Measurements from ENCODE around the gene GIMAP2. TPM values are rescaled to one million over a fixed set of nuclear protein-coding genes. Genes with fewer than 3 reads are reported as not detected.

The GIMAP2 gene
- total RNA-seq, 4 donors from 2014 or later: 0.72 to 12.4 (median 5.6) TPM

DNA sequence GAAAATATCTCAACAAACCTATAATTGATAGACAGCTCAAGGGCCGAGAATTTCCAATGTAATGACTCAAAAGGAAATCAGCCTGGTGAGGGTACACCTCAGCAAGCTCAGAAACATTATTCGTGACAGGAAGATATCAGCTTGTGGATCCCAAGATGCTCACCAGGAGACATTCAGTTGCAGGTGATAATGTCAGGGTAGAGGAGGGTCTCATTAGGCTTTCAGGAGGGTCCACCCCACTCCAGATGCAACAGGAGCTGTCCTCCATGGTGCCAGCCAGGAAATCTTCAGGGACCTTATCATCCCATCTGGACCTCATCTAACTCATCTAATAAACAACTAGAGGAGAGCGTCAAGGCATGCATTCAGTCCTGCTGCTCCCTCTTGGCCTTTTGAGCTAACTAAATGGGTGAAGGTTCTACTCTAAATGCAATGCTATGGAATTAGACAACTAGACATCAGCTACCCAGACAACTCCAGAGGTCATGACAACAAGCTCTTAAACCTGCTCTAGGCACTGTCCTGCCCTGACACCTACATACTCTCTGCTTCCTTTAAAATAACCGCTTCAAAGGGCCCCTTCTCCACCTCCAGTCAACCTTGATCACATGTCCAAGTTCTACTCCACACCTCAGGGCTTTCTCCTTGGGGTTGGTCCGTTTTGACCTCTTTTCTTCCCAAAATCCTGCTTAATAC, 47.4 kb downstream of the GIMAP2 start:
- TF ChIP-seq, protein P1, sequence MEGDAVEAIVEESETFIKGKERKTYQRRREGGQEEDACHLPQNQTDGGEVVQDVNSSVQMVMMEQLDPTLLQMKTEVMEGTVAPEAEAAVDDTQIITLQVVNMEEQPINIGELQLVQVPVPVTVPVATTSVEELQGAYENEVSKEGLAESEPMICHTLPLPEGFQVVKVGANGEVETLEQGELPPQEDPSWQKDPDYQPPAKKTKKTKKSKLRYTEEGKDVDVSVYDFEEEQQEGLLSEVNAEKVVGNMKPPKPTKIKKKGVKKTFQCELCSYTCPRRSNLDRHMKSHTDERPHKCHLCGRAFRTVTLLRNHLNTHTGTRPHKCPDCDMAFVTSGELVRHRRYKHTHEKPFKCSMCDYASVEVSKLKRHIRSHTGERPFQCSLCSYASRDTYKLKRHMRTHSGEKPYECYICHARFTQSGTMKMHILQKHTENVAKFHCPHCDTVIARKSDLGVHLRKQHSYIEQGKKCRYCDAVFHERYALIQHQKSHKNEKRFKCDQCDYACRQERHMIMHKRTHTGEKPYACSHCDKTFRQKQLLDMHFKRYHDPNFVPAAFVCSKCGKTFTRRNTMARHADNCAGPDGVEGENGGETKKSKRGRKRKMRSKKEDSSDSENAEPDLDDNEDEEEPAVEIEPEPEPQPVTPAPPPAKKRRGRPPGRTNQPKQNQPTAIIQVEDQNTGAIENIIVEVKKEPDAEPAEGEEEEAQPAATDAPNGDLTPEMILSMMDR (IDR thresholded peaks at IDR 0.05): no peak
- no peak for TF ChIP-seq POLR2A (IDR thresholded peaks at IDR 0.05)
- no peak for DNase-seq
- Histone ChIP-seq H3K9me3 (peaks cover 0 to 1% (median 0%) of the 10 kb centered on the region in 3 donors), H3K4me3 (no peak overlapping the region), H3K36me3 (no peaks in the 10 kb centered on the region), H3K4me1 (peaks cover 0 to 4% (median 0%) of the 10 kb centered on the region in 3 donors), H3K27me3 (no peaks in the 10 kb centered on the region), H3K27ac (no peak overlapping the region)
- intact Hi-C loops (cut with DNase I): no loop called here
- 57% methylated on average over 5 of the region's 5 CpGs for WGBS, 2 donors

GRCh38 chr7:150733482-150734095, 48.1 kb downstream of the GIMAP2 start:
- TF ChIP-seq, protein P1 (IDR thresholded peaks at IDR 0.05): no peak
- no peak for TF ChIP-seq POLR2A (IDR thresholded peaks at IDR 0.05)
- H3K4me1 ChIP-seq: peaks cover 0 to 4% (median 0%) of the 10 kb centered on the region in 3 donors
- H3K36me3 ChIP-seq: no peaks in the 10 kb centered on the region
- DNase-seq: no peak
- no peak overlapping the region for H3K4me3 ChIP-seq
- 67 to 87% methylated on average over 5 of the region's 5 CpGs for WGBS, 2 donors
- no peaks in the 10 kb centered on the region for H3K9me3 ChIP-seq
- no peaks in the 10 kb centered on the region for H3K27me3 ChIP-seq
- H3K27ac ChIP-seq: no peak overlapping the region
- intact Hi-C loops (cut with DNase I): no loop called here

DNA sequence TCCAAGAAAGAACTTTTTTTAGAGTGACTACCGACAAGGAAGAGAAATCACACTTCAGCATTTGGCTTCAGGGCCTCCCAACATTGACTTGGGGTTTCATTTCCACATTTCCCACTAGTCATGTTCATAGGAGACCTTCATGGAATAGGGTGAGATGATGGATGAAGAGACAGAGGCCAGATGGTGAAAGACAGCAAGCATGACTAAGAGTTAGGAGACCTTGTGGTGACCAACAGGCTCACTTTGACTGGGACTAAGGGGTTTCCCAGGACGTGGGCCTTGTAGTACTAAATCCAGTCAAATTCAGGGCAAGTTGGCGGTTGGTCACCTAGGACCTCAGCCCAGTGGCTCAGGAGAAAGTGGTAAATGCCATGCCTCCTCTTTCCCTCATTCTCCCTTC, 48.7 kb downstream of the GIMAP2 start:
- no peaks in the 10 kb centered on the region for H3K9me3 ChIP-seq
- no peak overlapping the region for H3K4me3 ChIP-seq
- peaks cover 0 to 4% (median 0%) of the 10 kb centered on the region in 3 donors for H3K4me1 ChIP-seq
- H3K27ac ChIP-seq: no peak overlapping the region
- DNase-seq: no peak
- H3K27me3 ChIP-seq: no peaks in the 10 kb centered on the region
- intact Hi-C loops (cut with DNase I): no loop called here
- H3K36me3 ChIP-seq: no peaks in the 10 kb centered on the region
- WGBS, 2 donors: 64 to 73% methylated on average over 3 of the region's 3 CpGs
- TF ChIP-seq, protein P1 (IDR thresholded peaks at IDR 0.05): no peak
- no peak for TF ChIP-seq POLR2A (IDR thresholded peaks at IDR 0.05)

DNA sequence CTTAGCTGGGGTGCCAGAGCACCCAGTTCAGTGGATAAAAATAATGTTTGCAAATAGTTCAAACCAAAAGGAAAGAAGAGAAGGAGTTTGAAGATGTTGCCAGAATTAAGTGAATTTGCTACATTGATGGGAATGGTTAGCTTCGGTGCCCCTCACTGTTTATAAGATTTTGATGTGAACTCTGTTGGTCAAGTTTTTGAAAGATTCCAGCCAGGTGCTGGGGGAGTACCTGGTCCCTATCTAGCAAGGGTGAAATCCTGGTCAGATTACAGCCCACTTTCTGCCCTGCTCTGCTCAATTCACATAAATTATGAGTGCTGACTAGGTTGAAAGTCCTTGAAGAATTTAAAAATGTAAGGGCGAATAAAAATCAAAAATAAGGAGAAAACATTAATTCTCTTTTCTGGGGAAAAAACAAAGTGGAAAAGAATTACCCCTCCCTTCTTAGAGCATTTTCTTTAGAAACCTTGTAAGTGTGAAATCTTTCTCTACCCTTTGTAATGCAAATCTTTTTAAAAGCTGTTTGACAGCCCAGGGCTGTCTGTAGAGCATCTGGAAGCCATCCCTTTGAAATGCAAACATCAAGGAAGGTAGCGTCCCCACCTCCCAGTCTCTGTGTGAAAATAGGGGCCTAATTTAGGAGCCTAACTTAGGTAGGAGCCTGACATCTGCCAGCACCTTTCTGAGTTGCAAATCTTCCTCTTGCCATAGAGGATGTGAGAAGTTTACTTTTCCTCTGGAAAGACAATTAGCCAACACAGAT, 50.3 kb downstream of the GIMAP2 start:
- intact Hi-C loops (cut with DNase I): no loop called here
- WGBS, 2 donors: 38 to 67% methylated on average over 3 of the region's 3 CpGs
- Histone ChIP-seq H3K36me3 (no peaks in the 10 kb centered on the region), H3K9me3 (no peaks in the 10 kb centered on the region), H3K4me1 (peaks cover 0 to 4% (median 0%) of the 10 kb centered on the region in 3 donors), H3K27me3 (no peaks in the 10 kb centered on the region), H3K4me3 (no peak overlapping the region), H3K27ac (peak overlapping the region in 2 of 4 donors; percentile 71 to 90)
- no peak for DNase-seq
- TF ChIP-seq, protein P1 (IDR thresholded peaks at IDR 0.05): no peak
- no peak for TF ChIP-seq POLR2A (IDR thresholded peaks at IDR 0.05)

DNA sequence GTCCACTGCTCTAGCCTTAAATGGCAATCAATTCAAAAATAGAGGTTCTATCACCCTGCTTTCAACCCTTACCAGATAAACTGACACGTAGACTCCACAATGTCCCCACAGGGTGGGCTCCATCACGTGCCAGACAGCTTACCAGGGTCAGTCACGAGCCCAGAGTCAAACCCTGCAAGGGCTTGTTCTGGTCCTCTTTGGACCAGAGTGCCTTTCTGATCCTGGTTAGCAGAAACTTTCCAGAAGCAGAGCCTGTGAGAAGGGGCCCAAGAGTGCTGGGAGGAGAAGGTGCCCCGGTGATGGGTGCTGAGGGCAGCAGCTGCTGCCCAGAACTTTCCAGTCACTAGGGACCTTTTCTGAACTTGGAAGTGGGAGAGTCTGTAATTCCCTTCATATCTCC, 51.4 kb downstream of the GIMAP2 start:
- DNase-seq: no peak
- Histone ChIP-seq H3K27ac (peak overlapping the region; percentile 65 to 90 (median 74)), H3K4me3 (peak overlapping the region in 3 of 4 donors; percentile 45 to 68 (median 45)), H3K4me1 (peaks cover 0 to 10% (median 4%) of the 10 kb centered on the region in 3 donors), H3K27me3 (no peaks in the 10 kb centered on the region), H3K9me3 (no peaks in the 10 kb centered on the region), H3K36me3 (peaks cover 0 to 7% (median 0%) of the 10 kb centered on the region in 3 donors)
- WGBS, 2 donors: 55% methylated on average over 3 of the region's 4 CpGs; no CpG with 5 or more reads in 1 of the 2 donors
- no peak for TF ChIP-seq POLR2A (IDR thresholded peaks at IDR 0.05)
- TF ChIP-seq, protein P1 (IDR thresholded peaks at IDR 0.05): no peak
- intact Hi-C loops (cut with DNase I): no loop called here
